MM.1S (cell line): ENCODE measurements around the gene CREB5.

Source experiments
- EZH2phosphoT487 ChIP-seq: fragments of 300-600 bp; sonication (generic); IDR thresholded peaks from 2 replicates; pipeline ENCODE4 v1.6.1; 2018; ENCODE audit warnings: antibody characterized with exemption, low read length
- TF ChIP-seq, protein P1 (sequence below): fragments of 300-600 bp; sonication (generic); IDR thresholded peaks from 2 replicates; pipeline ENCODE4 v1.5.1; 2016; ENCODE audit warnings: antibody characterized with exemption, low read length, mixed read lengths

DNA sequence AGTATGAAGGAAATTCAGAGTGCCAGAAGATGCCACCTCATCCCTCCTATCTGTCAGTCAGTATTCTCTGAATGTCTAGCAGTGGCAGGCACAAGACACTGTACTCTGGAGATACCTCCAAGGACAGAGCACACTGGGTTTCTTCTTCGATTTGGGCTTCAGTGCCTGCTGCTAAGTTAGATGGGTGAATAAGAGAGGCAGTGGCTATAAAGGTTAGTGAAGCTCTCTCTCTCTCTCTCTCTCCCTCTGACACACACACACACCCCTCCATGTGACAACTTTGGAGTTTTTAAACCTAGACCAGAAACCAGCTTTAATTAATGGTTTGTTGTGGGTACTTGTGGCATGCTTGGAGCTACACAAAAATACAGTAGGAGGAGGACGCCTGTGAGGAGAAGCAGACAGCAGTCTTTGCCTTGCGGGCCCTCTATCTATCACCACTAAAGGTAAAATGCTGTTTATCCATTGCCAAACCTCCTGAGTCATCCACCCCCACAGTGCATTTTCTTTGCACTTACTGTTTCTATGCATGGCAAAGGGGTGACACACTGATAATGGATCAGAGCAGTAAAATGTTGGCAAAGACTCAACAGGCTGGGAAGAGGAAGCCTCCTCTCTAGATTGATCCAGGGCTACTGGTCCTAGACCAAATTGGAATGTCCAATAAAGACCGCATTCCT, 443.4 kb downstream of the CREB5 start:
- TF ChIP-seq, protein P1, sequence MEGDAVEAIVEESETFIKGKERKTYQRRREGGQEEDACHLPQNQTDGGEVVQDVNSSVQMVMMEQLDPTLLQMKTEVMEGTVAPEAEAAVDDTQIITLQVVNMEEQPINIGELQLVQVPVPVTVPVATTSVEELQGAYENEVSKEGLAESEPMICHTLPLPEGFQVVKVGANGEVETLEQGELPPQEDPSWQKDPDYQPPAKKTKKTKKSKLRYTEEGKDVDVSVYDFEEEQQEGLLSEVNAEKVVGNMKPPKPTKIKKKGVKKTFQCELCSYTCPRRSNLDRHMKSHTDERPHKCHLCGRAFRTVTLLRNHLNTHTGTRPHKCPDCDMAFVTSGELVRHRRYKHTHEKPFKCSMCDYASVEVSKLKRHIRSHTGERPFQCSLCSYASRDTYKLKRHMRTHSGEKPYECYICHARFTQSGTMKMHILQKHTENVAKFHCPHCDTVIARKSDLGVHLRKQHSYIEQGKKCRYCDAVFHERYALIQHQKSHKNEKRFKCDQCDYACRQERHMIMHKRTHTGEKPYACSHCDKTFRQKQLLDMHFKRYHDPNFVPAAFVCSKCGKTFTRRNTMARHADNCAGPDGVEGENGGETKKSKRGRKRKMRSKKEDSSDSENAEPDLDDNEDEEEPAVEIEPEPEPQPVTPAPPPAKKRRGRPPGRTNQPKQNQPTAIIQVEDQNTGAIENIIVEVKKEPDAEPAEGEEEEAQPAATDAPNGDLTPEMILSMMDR, result no peak
- TF ChIP-seq EZH2phosphoT487, result no peak
